IMR-90 (cell line): ENCODE measurements around the gene VTCN1. TPM values are rescaled to one million over a fixed set of nuclear protein-coding genes. Genes with fewer than 3 reads are reported as not detected.

ENCODE experiments used
- ATAC-seq: fragments of 200-7000 bp; cut with Tn5 transposase; 2 replicates; pipeline ENCODE4 v1.9.1; 2020; ENCODE audit warnings: low read depth, mild to moderate bottlenecking, moderate library complexity
- BruUV-seq: library from RNA; stranded (reverse); fragments of 400-500 nt; replicated peaks from 2 replicates; lab custom pipeline; 2021; lab: Mats Ljungman, UMichigan
- CTCF ChIA-PET: fragments of 300-600 bp; formaldehyde crosslinking; extraction: SDS; loops from one replicate; lab custom pipeline; 2021; ENCODE audit warnings: antibody characterized with exemption; lab: Yijun Ruan, JAX
- POLR2A ChIA-PET: fragments of 300-600 bp; sonication (Branson Sonifier 250); formaldehyde crosslinking; loops from one replicate; lab custom pipeline; 2022; ENCODE audit warnings: antibody characterized with exemption; ENCODE audit not compliant: unreplicated experiment; lab: Charles Lee
- DNase-seq: peaks from one replicate; pipeline ENCODE4 v3.0.0; 2013
- H2AFZ ChIP-seq: replicated peaks from 2 replicates; pipeline ENCODE3; 2013; ENCODE audit warnings: low read length, mild to moderate bottlenecking; ENCODE audit not compliant: poor library complexity
- H2AK5ac ChIP-seq: 2 replicates; pipeline ENCODE4 v1.6.1; 2013; ENCODE audit warnings: low read depth, low read length, inconsistent platforms
- H2AK9ac ChIP-seq: replicated peaks from 2 replicates; pipeline ENCODE3; 2013; ENCODE audit warnings: mild to moderate bottlenecking, low read depth, low read length, moderate library complexity; ENCODE audit not compliant: poor library complexity
- H2BK120ac ChIP-seq: 2 replicates; pipeline ENCODE4 v1.6.1; 2013; ENCODE audit warnings: low read depth, low read length, inconsistent platforms
- H2BK15ac ChIP-seq: 3 replicates; pipeline ENCODE4 v1.6.1; 2013; ENCODE audit warnings: low read depth, low read length, inconsistent platforms
- H2BK20ac ChIP-seq: 2 replicates; pipeline ENCODE4 v1.6.1; 2013; ENCODE audit warnings: low read depth, mild to moderate bottlenecking, inconsistent platforms, low read length, moderate library complexity
- H2BK5ac ChIP-seq: 2 replicates; pipeline ENCODE4 v1.6.1; 2013; ENCODE audit warnings: mild to moderate bottlenecking, low read depth, low read length, inconsistent platforms; ENCODE audit not compliant: poor library complexity, severe bottlenecking
- H3K14ac ChIP-seq: replicated peaks from 2 replicates; pipeline ENCODE4 v1.6.1; 2013; ENCODE audit warnings: low read depth, low read length, inconsistent platforms
- H3K18ac ChIP-seq: 2 replicates; pipeline ENCODE4 v1.6.1; 2013; ENCODE audit warnings: low read depth, low read length, control low read depth
- H3K23ac ChIP-seq: 2 replicates; pipeline ENCODE4 v1.6.1; 2013; ENCODE audit warnings: low read depth, low read length, inconsistent platforms
- H3K27ac ChIP-seq: 2 replicates; pipeline ENCODE4 v1.5.1; 2013; ENCODE audit warnings: mild to moderate bottlenecking, control low read depth, low read length; ENCODE audit not compliant: insufficient read depth
- H3K27me3 ChIP-seq: 2 replicates; pipeline ENCODE4 v1.6.1; 2013; ENCODE audit warnings: low read length; ENCODE audit not compliant: control insufficient read depth, insufficient read depth
- H3K36me3 ChIP-seq: 2 replicates; pipeline ENCODE4 v1.6.1; 2013; ENCODE audit warnings: low read length, mixed read lengths; ENCODE audit not compliant: control insufficient read depth, insufficient read depth
- H3K4ac ChIP-seq: 2 replicates; pipeline ENCODE4 v1.6.1; 2013; ENCODE audit warnings: low read depth, low read length, inconsistent platforms
- H3K4me1 ChIP-seq: 2 replicates; pipeline ENCODE4 v1.6.1; 2013; ENCODE audit warnings: low read length, mixed read lengths; ENCODE audit not compliant: control insufficient read depth, insufficient read depth
- H3K4me2 ChIP-seq: 2 replicates; pipeline ENCODE4 v1.6.1; 2013; ENCODE audit warnings: low read depth, mild to moderate bottlenecking, control low read depth, low read length, moderate library complexity
- H3K4me3 ChIP-seq: 2 replicates; pipeline ENCODE4 v1.5.1; 2013; ENCODE audit warnings: low read depth, mild to moderate bottlenecking, control low read depth, low read length, moderate library complexity; ENCODE audit not compliant: insufficient read depth
- H3K56ac ChIP-seq: 2 replicates; pipeline ENCODE4 v1.6.1; 2013; ENCODE audit warnings: low read length, inconsistent platforms; ENCODE audit not compliant: insufficient read depth; ENCODE audit errors: extremely low read depth
- H3K79me1 ChIP-seq, 2 experiments: 2 replicates each; pipeline ENCODE4 v1.6.1; 2013; ENCODE audit warnings: low read length in 2 of 2, inconsistent platforms in 1 of 2, low read depth in 1 of 2
- H3K9ac ChIP-seq: 2 replicates; pipeline ENCODE4 v1.6.1; 2013; ENCODE audit warnings: low read depth, low read length, control low read depth
- H3K9me1 ChIP-seq: 2 replicates; pipeline ENCODE4 v1.6.1; 2013; ENCODE audit warnings: low read length, inconsistent platforms; ENCODE audit not compliant: insufficient read depth
- H3K9me3 ChIP-seq: 2 replicates; pipeline ENCODE4 v1.6.1; 2013; ENCODE audit warnings: low read length; ENCODE audit not compliant: control insufficient read depth, insufficient read depth
- H4K20me1 ChIP-seq: 2 replicates; pipeline ENCODE4 v1.6.1; 2013; ENCODE audit warnings: low read length, inconsistent platforms; ENCODE audit not compliant: insufficient read depth
- H4K5ac ChIP-seq: 2 replicates; pipeline ENCODE4 v1.6.1; 2013; ENCODE audit warnings: mild to moderate bottlenecking, low read depth, low read length, control low read depth
- H4K8ac ChIP-seq, 2 experiments: 2 replicates each; pipeline ENCODE4 v1.6.1; 2013; ENCODE audit warnings: low read depth in 2 of 2, low read length in 2 of 2, control low read depth in 1 of 2, inconsistent platforms in 1 of 2
- H4K91ac ChIP-seq: 2 replicates; pipeline ENCODE4 v1.6.1; 2013; ENCODE audit warnings: low read depth, low read length, inconsistent platforms; ENCODE audit not compliant: insufficient read depth
- BHLHE40 ChIP-seq: fragments of 150-350 bp; IDR thresholded peaks from 2 replicates; pipeline ENCODE4 v1.6.1; 2016; ENCODE audit warnings: mild to moderate bottlenecking, low read depth, low read length
- CHD1 ChIP-seq: IDR thresholded peaks from 2 replicates; pipeline ENCODE4 v1.6.1; 2012; ENCODE audit warnings: low read depth, low read length, improper control_type of control experiment
- FOS ChIP-seq: fragments of 150-350 bp; IDR thresholded peaks from 2 replicates; pipeline ENCODE4 v1.6.1; 2016; ENCODE audit warnings: low read depth, low read length
- MXI1 ChIP-seq: IDR thresholded peaks from 2 replicates; pipeline ENCODE4 v1.6.1; 2012; ENCODE audit warnings: low read depth, mild to moderate bottlenecking, low read length, moderate library complexity, borderline replicate concordance
- NFE2L2 ChIP-seq: fragments of 150-350 bp; IDR thresholded peaks from 2 replicates; pipeline ENCODE4 v1.6.1; 2016; ENCODE audit warnings: low read depth, mild to moderate bottlenecking, low read length
- RAD21 ChIP-seq: IDR thresholded peaks from 2 replicates; pipeline ENCODE4 v1.6.1; 2012; ENCODE audit warnings: low read length, improper control_type of control experiment
- RCOR1 ChIP-seq: IDR thresholded peaks from 2 replicates; pipeline ENCODE4 v1.6.1; 2012; ENCODE audit warnings: mild to moderate bottlenecking, low read length, improper control_type of control experiment; ENCODE audit not compliant: insufficient replicate concordance
- SMC3 ChIP-seq: fragments of 150-350 bp; IDR thresholded peaks from 2 replicates; pipeline ENCODE4 v1.6.1; 2016; ENCODE audit warnings: low read depth, mild to moderate bottlenecking, antibody characterized with exemption, low read length, moderate library complexity
- dilution Hi-C: fragments of 300-500 bp; cut with HindIII; formaldehyde crosslinking; loops from one replicate; pipeline ENCODE4 v1.14.3; 2018; ENCODE audit warnings: low sequenced_read_pairs; ENCODE audit not compliant: unreplicated experiment
- in situ Hi-C: fragments of 300-500 bp; cut with MboI; formaldehyde crosslinking; loops from 3 replicates; pipeline ENCODE4 v1.14.3; 2019; ENCODE audit warnings: low sequenced_read_pairs, inconsistent platforms, mixed read lengths
- intact Hi-C: fragments of 100-400 bp; cut with micrococcal nuclease; formaldehyde crosslinking; loops from 2 replicates; pipeline ENCODE4 v1.10.0; 2022
- polyA plus RNA-seq, 3 experiments: library from polyadenylated mRNA; depleted of rRNA; stranded (reverse); fragments of >200 nt; gene quantifications; 2 replicates each; pipeline ENCODE4 v1.2.3, GENCODE V29; 2012; ENCODE audit warnings: low replicate concordance in 1 of 3
- total RNA-seq: library from RNA; depleted of rRNA; stranded (reverse); fragments of >200 nt; gene quantifications from 2 replicates; pipeline ENCODE4 v1.2.3, GENCODE V29; 2012

Gene VTCN1
- total and polyA plus RNA-seq, 2 of the 4 experiments (the other 2 are of a cell fraction), result not detected

- Histone ChIP-seq H2BK20ac (no peak overlapping the region), H3K14ac (no peak overlapping the region), H3K9ac (no peak overlapping the region), H2AK5ac (no peak overlapping the region), H2BK5ac (no peak overlapping the region), H3K79me1 (no peaks in the 10 kb centered on the region), H3K4me3 (no peak overlapping the region), H2AK9ac (no peak overlapping the region), H3K27me3 (peaks cover 3% of the 10 kb centered on the region), H3K9me3 (no peaks in the 10 kb centered on the region), H2BK120ac (no peak overlapping the region), H4K20me1 (no peaks in the 10 kb centered on the region), H4K5ac (no peak overlapping the region), H4K8ac (no peak overlapping the region), H2AFZ (no peak overlapping the region), H3K27ac (no peak overlapping the region), H3K18ac (no peak overlapping the region), H3K4ac (no peak overlapping the region), H3K23ac (no peak overlapping the region), H4K91ac (no peak overlapping the region), H3K56ac (no peak overlapping the region), H3K9me1 (no peaks in the 10 kb centered on the region), H3K4me2 (no peak overlapping the region), H3K4me1 (no peaks in the 10 kb centered on the region; the same call in 1 of the 2 replicates), H2BK15ac (no peak overlapping the region), H3K36me3 (no peaks in the 10 kb centered on the region)
- no peak for TF ChIP-seq BHLHE40
- no peak for TF ChIP-seq RAD21
- TF ChIP-seq CHD1, result no peak
- TF ChIP-seq MXI1, result no peak
- TF ChIP-seq RCOR1, result no peak
- no peak for TF ChIP-seq SMC3
- TF ChIP-seq NFE2L2, result no peak
- TF ChIP-seq FOS, result no peak
- intact Hi-C loops (no loop called here), in situ Hi-C loops (no loop called here), dilution Hi-C loops (no loop called here)
- BruUV-seq, result no TSS peak
- DNase-seq (no peak), ATAC-seq (no peak)
- ChIA-PET POLR2A (no interaction called here), CTCF (no interaction called here)
These were observed 28.7 kb upstream of the VTCN1 start for GRCh38 chr1:117239467-117239866.
